Sigmoid colon (tissue), 7 donors: Measurements from ENCODE around the gene CSNK1E. TPM values are rescaled to one million over a fixed set of nuclear protein-coding genes. Genes with fewer than 3 reads are reported as not detected.
A peak's percentile ranks its signal among the peaks of the same experiment; 100 is the strongest.
"Not testable (repeated sequence)": the region's sequence is repeated elsewhere in the genome, so short reads cannot be mapped to it uniquely, and the experiment has no call there.

Experiments
- DNase-seq: peaks from one replicate; pipeline ENCODE4 v3.0.0-alpha.2; 2019
- H3K27ac ChIP-seq, 4 donors: fragments of 200-600 bp; sonication (generic); one replicate each; pipeline ENCODE4 v1.5.1; 2016 to 2019; ENCODE audit warnings: mild to moderate bottlenecking in 1 of 4
- H3K27me3 ChIP-seq, 3 donors: fragments of 200-600 bp; sonication (generic); one replicate each; pipeline ENCODE4 v1.5.1; 2019; ENCODE audit warnings: mild to moderate bottlenecking in 1 of 3
- H3K36me3 ChIP-seq, 4 donors: fragments of 200-600 bp; sonication (generic); one replicate each; pipeline ENCODE4 v1.5.1; 2016 to 2019
- H3K4me1 ChIP-seq, 4 donors: fragments of 200-600 bp; sonication (generic); one replicate each; pipeline ENCODE4 v1.5.1; 2017 to 2019
- H3K4me3 ChIP-seq, 4 donors: fragments of 200-600 bp; sonication (generic); one replicate each; pipeline ENCODE4 v1.5.1; 2017 to 2019; ENCODE audit warnings: mild to moderate bottlenecking in 2 of 4, moderate library complexity in 1 of 4
- H3K9me3 ChIP-seq, 4 donors: fragments of 200-600 bp in 3 of 4; sonication (generic) in 3 of 4; one replicate each; pipeline versions ENCODE4 v1.5.1 to v1.6.1; 2013 to 2019
- EP300 ChIP-seq, 4 donors: sonication (generic); formaldehyde crosslinking; IDR thresholded peaks; one replicate each; pipeline ENCODE4 v1.6.1; 2017; ENCODE audit warnings: antibody characterized with exemption in 4 of 4
- POLR2A ChIP-seq, 2 donors: fragments of 450-650 bp; IDR thresholded peaks; one replicate each; pipeline ENCODE4 v1.6.1; 2016; ENCODE audit warnings: antibody characterized with exemption in 2 of 2, mild to moderate bottlenecking in 2 of 2, moderate library complexity in 2 of 2
- POLR2AphosphoS5 ChIP-seq, 4 donors: sonication (generic); formaldehyde crosslinking; IDR thresholded peaks; one replicate each; pipeline ENCODE4 v1.6.1; 2017; ENCODE audit warnings: antibody characterized with exemption in 4 of 4
- WGBS, 2 donors: extraction: QIAGEN DNeasy Blood & Tissue Kit; methylation state at CpG; one replicate each; pipeline ENCODE4 v1.1.7; 2013; 5-methylcytosine and 5-hydroxymethylcytosine counted together
- intact Hi-C: fragments of 100-400 bp; cut with DNase I; formaldehyde crosslinking; loops from one replicate; pipeline ENCODE4 v1.15.1; 2023
- polyA plus RNA-seq, 3 donors: library from polyadenylated mRNA; stranded (reverse); fragments of 200-250 nt; gene quantifications; one replicate each; pipeline ENCODE4 v1.2.3, GENCODE V29; 2013
- total RNA-seq, 4 donors: library from RNA; depleted of rRNA; stranded (reverse); fragments of >200 nt; gene quantifications; one replicate each; pipeline ENCODE4 v1.1.0, GENCODE V29; 2016
- TF ChIP-seq, protein P1 (sequence below), 4 experiments: fragments of 450-650 bp in 3 of 4; fragments of 200-600 bp in 1 of 4; IDR thresholded peaks; one replicate each; pipeline ENCODE4 v1.5.1; 2016 to 2019; ENCODE audit warnings: antibody characterized with exemption in 4 of 4, mild to moderate bottlenecking in 3 of 4, moderate library complexity in 2 of 4
- donor health status: healthy with polysubstance abuse.
- donor health status: Bipolar disorder and iron deficiency.
- donor health status: healthy.

Gene CSNK1E
- total RNA-seq (100 to 1,000 TPM in 1 of 4 donors, 10 to 100 TPM in 3; 60.6 to 116 (median 73.3) TPM), polyA plus RNA-seq (10 to 100 TPM; 33.6 to 82.8 (median 35.1) TPM)

- peak within 1 kb of the TSS; percentile 62 to 96 (median 84) for H3K4me3 ChIP-seq
- no peaks in the 10 kb centered on the region for H3K9me3 ChIP-seq
- peaks cover 0 to 49% (median 48%) of the 10 kb centered on the region in 4 donors for H3K4me1 ChIP-seq
- DNase-seq, result peak; percentile 91
- WGBS, 2 donors, result 1 to 3% methylated on average over 98 of the region's 98 CpGs
- TF ChIP-seq EP300 (IDR thresholded peaks at IDR 0.05) (no peak), POLR2A (IDR thresholded peaks at IDR 0.05) (peak in 1 of 2 donors; percentile 31), POLR2AphosphoS5 (IDR thresholded peaks at IDR 0.05) (peak; percentile 47 to 72 (median 60))
- H3K27ac ChIP-seq, result peak within 1 kb of the TSS; percentile 96 to 99 (median 98)
- intact Hi-C loops, result loop anchor here (1.0 to 5.0 kb wide), 2 partner anchors 115 to 250 kb away; no protein-coding TSS in a partner anchor
- H3K27me3 ChIP-seq, result no peaks in the 10 kb centered on the region
- peaks cover 0 to 4% (median 0%) of the 10 kb centered on the region in 4 donors for H3K36me3 ChIP-seq
Measured at GRCh38 chr22:38317122-38317994, at the start of gene CSNK1E. Gene CSNK1E (minus strand): TSS chr22:38317433. CDS start chr22:38314157, 3,276 bp downstream.

DNA sequence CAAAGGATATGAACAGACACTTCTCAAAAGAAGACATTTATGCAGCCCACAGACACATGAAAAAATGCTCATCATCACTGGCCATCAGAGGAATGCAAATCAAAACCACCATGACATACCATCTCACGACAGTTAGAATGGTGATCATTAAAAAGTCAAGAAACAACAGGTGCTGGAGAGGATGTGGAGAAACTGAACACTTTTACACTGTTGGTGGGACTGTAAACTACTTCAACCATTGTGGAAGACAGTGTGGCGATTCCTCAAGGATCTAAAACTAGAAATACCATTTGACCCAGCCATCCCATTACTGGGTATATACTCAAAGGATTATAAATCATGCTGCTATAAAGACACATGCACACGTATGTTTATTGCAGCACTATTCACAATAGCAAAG lies 48.6 kb upstream of the CSNK1E start:
- DNase-seq, H3K27me3 ChIP-seq, H3K36me3 ChIP-seq, H3K27ac ChIP-seq, H3K4me1 ChIP-seq, H3K9me3 ChIP-seq, H3K4me3 ChIP-seq, intact Hi-C loops: not testable (repeated sequence)
- 91 to 94% methylated on average over 2 of the region's 3 CpGs for WGBS, 2 donors

GRCh38 chr22:38365174-38365573 lies 47.9 kb upstream of the CSNK1E start:
- DNase-seq, H3K4me1 ChIP-seq, H3K27me3 ChIP-seq, H3K27ac ChIP-seq, H3K9me3 ChIP-seq, H3K36me3 ChIP-seq, intact Hi-C loops, H3K4me3 ChIP-seq: not testable (repeated sequence)
- 98% methylated on average over 3 of the region's 3 CpGs for WGBS, 2 donors

DNA sequence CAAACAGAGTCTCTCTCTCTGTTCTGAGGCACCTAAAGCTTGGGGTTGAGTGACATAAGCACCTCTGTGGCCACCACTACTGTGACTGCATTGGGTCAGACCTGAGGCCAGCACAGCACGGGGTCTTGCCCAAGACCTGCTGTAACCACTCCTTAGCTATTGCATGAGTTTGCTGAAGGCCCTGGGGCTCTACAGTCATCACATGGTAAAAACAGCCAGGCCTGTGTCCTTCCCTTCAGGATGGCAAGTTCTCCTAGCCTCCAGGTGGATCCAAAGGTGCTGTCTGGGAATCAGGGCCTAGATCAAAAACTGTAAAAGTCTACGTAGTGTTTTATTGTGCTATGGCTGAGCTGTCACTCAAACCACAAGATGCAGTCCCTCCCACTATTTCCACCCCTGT lies 43.3 kb upstream of the CSNK1E start:
- H3K36me3 ChIP-seq, H3K4me3 ChIP-seq, intact Hi-C loops, H3K27me3 ChIP-seq, H3K27ac ChIP-seq, H3K4me1 ChIP-seq, DNase-seq, H3K9me3 ChIP-seq: not testable (repeated sequence)
- WGBS, 2 donors, result 86 to 91% methylated on average over 2 of the region's 2 CpGs

GRCh38 chr22:38359817-38360216 lies 42.6 kb upstream of the CSNK1E start:
- H3K4me3 ChIP-seq, H3K9me3 ChIP-seq, H3K4me1 ChIP-seq, DNase-seq, intact Hi-C loops, H3K36me3 ChIP-seq, H3K27ac ChIP-seq, H3K27me3 ChIP-seq: not testable (repeated sequence)
- 93 to 100% methylated on average over 1 of the region's 1 CpG for WGBS, 2 donors

DNA sequence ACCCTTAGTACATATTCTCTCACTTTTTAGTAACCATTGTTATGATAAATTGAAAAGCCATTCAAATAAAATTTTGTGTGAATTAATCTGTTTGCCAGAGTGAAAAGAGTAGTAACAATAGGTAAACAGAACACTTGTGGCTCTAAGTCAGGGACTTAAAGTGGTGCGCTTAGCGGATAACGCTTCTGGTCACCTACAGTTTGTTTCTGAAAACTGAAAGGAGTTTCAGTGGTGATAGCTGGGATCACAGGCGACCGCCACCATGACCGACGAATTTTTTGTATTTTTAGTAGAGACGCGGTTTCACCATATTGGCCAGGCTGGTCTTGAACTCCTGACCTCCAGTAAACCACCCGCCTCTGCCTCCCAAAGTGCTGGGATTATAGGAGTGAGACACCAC lies 40.7 kb upstream of the CSNK1E start:
- H3K27ac ChIP-seq, H3K36me3 ChIP-seq, H3K4me3 ChIP-seq, H3K27me3 ChIP-seq, DNase-seq, H3K9me3 ChIP-seq, H3K4me1 ChIP-seq, intact Hi-C loops: not testable (repeated sequence)
- WGBS, 2 donors, result 87 to 90% methylated on average over 10 of the region's 10 CpGs

- Histone ChIP-seq H3K9me3 (no peaks in the 10 kb centered on the region), H3K36me3 (no peaks in the 10 kb centered on the region), H3K27ac (no peak overlapping the region), H3K4me1 (peaks cover 0 to 7% (median 4%) of the 10 kb centered on the region in 4 donors), H3K4me3 (no peak overlapping the region), H3K27me3 (no peaks in the 10 kb centered on the region)
- 97% methylated on average over 14 of the region's 14 CpGs for WGBS, 2 donors
- intact Hi-C loops, result no loop called here
- peak; percentile 32 for DNase-seq
- TF ChIP-seq, protein P1, sequence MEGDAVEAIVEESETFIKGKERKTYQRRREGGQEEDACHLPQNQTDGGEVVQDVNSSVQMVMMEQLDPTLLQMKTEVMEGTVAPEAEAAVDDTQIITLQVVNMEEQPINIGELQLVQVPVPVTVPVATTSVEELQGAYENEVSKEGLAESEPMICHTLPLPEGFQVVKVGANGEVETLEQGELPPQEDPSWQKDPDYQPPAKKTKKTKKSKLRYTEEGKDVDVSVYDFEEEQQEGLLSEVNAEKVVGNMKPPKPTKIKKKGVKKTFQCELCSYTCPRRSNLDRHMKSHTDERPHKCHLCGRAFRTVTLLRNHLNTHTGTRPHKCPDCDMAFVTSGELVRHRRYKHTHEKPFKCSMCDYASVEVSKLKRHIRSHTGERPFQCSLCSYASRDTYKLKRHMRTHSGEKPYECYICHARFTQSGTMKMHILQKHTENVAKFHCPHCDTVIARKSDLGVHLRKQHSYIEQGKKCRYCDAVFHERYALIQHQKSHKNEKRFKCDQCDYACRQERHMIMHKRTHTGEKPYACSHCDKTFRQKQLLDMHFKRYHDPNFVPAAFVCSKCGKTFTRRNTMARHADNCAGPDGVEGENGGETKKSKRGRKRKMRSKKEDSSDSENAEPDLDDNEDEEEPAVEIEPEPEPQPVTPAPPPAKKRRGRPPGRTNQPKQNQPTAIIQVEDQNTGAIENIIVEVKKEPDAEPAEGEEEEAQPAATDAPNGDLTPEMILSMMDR (IDR thresholded peaks at IDR 0.05), result no peak
- no peak for TF ChIP-seq EP300 (IDR thresholded peaks at IDR 0.05)
- TF ChIP-seq POLR2A (IDR thresholded peaks at IDR 0.05), result no peak
- no peak for TF ChIP-seq POLR2AphosphoS5 (IDR thresholded peaks at IDR 0.05)
Measured at GRCh38 chr22:38355275-38355674, 38.0 kb upstream of the CSNK1E start.
